Skeletal muscle satellite cell (primary cell): ENCODE measurements around the gene NDUFB4. TPM values are rescaled to one million over a fixed set of nuclear protein-coding genes. Genes with fewer than 3 reads are reported as not detected.
A peak's percentile ranks its signal among the peaks of the same experiment; 100 is the strongest.

Experiments
- H3K27me3 ChIP-seq: 2 replicates; pipeline ENCODE4 v1.7.0; 2013; ENCODE audit warnings: low read length; ENCODE audit not compliant: control insufficient read depth, insufficient read depth
- H3K36me3 ChIP-seq: 2 replicates; pipeline ENCODE4 v1.7.0; 2013; ENCODE audit warnings: mild to moderate bottlenecking, control low read depth, low read length; ENCODE audit not compliant: insufficient read depth
- H3K4me1 ChIP-seq: 2 replicates; pipeline ENCODE4 v1.7.0; 2013; ENCODE audit warnings: low read length; ENCODE audit not compliant: control insufficient read depth, insufficient read depth
- H3K4me2 ChIP-seq: 2 replicates; pipeline ENCODE4 v1.7.0; 2013; ENCODE audit warnings: mild to moderate bottlenecking, low read length
- H3K4me3 ChIP-seq: 2 replicates; pipeline ENCODE4 v1.7.0; 2013; ENCODE audit warnings: low read length
- H3K9ac ChIP-seq: 2 replicates; pipeline ENCODE4 v1.7.0; 2013; ENCODE audit warnings: mild to moderate bottlenecking, low read depth, low read length, moderate library complexity
- H3K9me3 ChIP-seq: replicated peaks from 2 replicates; pipeline ENCODE4 v1.7.0; 2013; ENCODE audit warnings: mild to moderate bottlenecking, control low read depth, low read length
- total RNA-seq: library from RNA; depleted of rRNA; stranded (reverse); fragments of >200 nt; gene quantifications from 2 replicates; pipeline ENCODE4 v1.2.3, GENCODE V29; 2012; rRNA removed

NDUFB4 gene
- 35.2 and 43.9 TPM in 2 replicates for total RNA-seq

DNA sequence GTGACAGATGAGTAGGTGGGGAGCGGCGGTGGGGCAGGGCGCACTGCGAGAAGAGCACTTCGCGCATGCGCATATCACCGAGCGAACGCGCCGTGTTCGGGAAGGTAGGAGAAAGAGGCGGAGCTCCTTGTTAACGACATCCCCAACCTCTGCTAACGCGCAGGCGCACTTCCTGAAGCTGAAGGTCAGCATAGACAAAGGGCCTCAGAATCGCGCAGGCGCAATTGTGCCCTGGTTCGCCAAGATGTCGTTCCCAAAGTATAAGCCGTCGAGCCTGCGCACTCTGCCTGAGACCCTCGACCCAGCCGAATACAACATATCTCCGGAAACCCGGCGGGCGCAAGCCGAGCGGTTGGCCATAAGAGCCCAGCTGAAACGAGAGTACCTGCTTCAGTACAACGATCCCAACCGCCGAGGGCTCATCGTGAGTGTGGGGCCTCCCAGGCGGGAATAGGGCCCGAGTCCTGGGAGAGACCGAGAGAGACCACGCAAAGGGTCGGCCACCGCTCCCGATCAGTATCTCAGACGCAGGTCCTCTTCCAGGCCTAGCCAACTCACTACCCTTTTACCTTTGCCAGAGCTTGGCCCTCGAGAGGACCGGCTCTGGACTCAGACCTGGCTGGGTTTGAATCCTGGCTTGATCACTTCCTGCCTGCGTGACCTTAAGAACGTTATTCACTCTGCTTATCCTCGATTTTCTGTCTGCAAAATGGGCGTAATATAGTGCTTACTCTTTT lies at the start of gene NDUFB4:
Gene NDUFB4 (plus strand): TSS at position 221 of the 737 bp plus-strand sequence. CDS start 24 bp downstream, at position 245.
- no peaks in the 10 kb centered on the region for H3K9me3 ChIP-seq
- H3K27me3 ChIP-seq, result no peaks in the 10 kb centered on the region
- H3K4me3 ChIP-seq, result peak within 1 kb of the TSS; percentile 81
- peaks cover 28% of the 10 kb centered on the region for H3K36me3 ChIP-seq
- H3K4me2 ChIP-seq, result peak within 1 kb of the TSS; percentile 92
- peak within 1 kb of the TSS; percentile 93 for H3K9ac ChIP-seq
- peaks cover 12% of the 10 kb centered on the region for H3K4me1 ChIP-seq

DNA sequence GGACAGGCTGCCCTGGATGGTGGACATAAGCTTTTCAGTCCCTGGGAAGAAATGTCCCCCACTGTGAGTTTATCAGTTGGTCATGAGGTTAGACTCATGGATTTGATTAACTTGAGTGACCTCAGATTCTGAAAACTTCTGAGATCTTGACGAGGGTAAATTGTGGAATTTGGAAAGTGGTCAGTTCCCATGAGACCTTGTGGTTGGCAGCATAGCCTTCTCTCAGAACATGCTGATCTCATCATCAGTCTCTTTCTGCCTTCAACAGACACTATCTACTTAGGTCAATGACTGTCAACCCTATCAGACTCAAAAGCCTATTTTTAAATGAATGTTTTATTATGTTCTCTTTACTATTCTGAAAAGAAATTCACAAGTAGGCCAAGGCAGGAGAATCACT lies 45.6 kb upstream of the NDUFB4 start:
- Histone ChIP-seq H3K36me3 (no peaks in the 10 kb centered on the region), H3K4me2 (no peak overlapping the region), H3K9me3 (no peaks in the 10 kb centered on the region), H3K9ac (no peak overlapping the region), H3K4me3 (no peak overlapping the region), H3K27me3 (peaks cover 2% of the 10 kb centered on the region), H3K4me1 (no peaks in the 10 kb centered on the region)

DNA sequence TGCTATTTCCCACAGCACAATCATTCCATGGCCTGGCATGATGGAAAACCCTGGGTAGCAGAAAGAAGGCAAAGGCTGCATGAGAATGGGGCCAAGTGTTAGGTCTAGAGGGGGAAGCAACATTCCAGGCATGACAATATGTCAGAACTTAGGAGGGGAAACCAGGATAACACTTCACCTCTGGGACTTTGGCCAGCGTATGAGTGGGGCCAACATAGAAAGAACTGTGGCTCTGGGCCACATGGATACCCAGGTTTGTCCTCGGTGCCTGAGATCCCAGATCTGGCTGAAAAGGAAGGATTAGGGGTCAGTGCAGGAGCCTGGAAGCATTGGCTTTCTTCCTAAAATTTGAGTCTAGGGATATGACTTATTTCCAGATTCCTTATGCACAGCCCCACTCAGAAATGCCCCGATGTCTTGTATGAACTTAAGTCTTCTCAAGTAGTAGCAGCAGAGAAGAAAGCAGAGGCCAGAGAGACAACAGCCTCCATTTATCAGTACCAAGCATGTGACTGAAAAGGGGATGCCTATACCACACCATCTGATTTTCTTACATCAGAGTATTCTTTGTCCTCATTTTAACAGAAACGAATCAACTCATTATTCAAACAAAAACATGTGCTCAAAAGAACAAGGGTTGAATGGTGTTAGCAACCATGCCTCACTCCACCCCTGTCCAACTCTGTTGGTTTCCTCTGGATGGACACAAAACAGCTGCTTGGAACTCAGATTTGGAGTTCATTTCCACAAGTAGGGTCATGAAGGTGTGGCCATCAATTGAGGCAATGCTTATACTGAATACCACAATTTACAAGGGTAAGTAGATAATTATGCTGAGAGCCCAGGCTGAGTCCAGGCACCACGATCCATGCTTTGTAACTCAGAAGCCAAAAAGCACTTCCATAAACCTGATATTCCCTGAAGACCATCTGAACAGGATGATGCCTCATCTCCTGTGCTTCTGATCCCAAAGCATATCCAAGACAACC lies 43.7 kb upstream of the NDUFB4 start:
- no peak overlapping the region for H3K9ac ChIP-seq
- no peak overlapping the region for H3K4me3 ChIP-seq
- no peak overlapping the region for H3K4me2 ChIP-seq
- H3K4me1 ChIP-seq, result no peaks in the 10 kb centered on the region
- H3K9me3 ChIP-seq, result no peaks in the 10 kb centered on the region
- H3K36me3 ChIP-seq, result no peaks in the 10 kb centered on the region
- peaks cover 2% of the 10 kb centered on the region for H3K27me3 ChIP-seq

DNA sequence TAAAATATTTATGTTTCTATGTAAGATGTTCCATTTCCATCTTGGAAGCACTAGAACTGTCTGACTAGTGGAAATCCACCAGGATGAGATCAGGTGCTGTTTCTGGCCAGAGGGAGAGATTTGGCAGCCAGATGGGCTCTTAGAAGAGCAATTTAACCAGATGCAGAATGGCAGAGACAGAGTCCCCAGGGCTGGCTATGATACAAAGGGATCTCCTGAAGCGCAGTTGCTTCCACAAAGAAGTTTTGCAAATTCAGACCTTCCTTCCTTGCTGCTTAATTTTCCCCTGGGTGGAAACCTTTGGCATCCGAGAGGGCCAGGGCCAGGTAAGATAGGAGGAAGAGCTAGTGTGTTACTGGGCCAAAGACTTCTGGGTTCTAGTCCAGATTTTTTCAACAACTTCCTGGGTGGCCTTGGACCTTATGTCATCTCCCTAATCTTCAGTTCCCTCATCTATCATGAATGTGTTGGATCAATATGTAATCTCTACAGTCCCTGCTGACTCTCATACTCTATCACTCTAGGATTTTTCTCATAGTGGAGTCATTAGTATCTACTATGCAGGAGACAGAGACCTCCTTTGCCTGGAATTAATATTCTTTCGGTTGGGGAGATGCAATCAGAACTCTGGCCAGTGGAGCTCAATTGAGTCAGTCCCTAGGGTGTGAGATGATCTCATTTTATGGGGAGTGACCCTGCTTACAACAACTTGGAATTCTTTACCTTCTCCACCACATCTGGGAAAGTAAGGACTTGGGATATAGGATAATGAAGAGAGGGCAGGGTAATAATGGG lies 41.1 kb upstream of the NDUFB4 start:
- Histone ChIP-seq H3K4me1 (peaks cover 9% of the 10 kb centered on the region), H3K27me3 (peaks cover 2% of the 10 kb centered on the region), H3K9ac (no peak overlapping the region), H3K9me3 (no peaks in the 10 kb centered on the region), H3K36me3 (no peaks in the 10 kb centered on the region), H3K4me2 (no peak overlapping the region), H3K4me3 (no peak overlapping the region)

DNA sequence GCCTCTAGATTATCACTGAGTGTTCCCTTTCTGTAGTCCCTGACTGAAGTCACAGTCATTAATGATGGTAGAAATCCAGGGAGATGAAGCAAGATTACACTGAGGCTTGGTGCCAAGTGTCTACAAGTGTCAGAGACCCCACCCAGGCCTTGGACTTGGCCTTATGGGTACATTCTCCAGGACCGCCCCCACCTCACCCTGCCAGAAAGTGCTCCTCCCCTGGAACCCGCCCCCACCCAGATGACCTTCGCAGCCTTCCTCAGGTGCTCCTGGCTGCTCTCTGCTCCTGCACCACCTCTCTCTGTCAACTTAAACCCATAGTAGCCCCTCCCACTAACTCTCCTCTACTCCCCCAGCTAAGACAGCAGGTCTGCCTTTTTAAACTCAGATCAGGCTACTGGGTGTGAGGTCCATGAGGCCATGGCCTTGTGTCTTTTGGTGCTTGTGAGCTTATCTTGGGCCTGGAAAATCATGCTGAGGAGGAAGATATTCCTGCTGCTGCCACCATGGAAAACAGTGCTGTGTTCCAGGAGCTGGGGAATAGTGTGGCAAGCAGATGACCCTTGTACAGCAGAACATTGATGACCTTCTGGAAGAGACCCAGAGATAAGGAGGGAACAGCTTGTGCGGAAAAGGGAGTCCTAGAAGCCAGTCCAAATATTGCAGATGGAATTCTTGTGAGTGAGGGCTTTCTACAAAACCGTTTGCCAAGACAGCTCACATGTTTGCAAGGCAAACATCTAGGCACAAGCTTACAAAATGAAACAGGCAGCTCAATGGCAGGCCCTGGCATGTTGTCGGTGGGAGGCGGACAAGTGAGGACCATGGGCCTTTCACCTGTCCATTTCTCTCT lies 40.3 kb upstream of the NDUFB4 start:
- Histone ChIP-seq H3K36me3 (no peaks in the 10 kb centered on the region), H3K9me3 (no peaks in the 10 kb centered on the region), H3K4me1 (peaks cover 18% of the 10 kb centered on the region), H3K27me3 (peaks cover 2% of the 10 kb centered on the region), H3K4me3 (no peak overlapping the region), H3K4me2 (no peak overlapping the region), H3K9ac (no peak overlapping the region)

GRCh38 chr3:120557115-120557514 lies 39.0 kb upstream of the NDUFB4 start:
- Histone ChIP-seq H3K27me3 (peaks cover 2% of the 10 kb centered on the region), H3K36me3 (no peaks in the 10 kb centered on the region), H3K9ac (no peak overlapping the region), H3K4me2 (no peak overlapping the region), H3K4me3 (no peak overlapping the region), H3K9me3 (no peaks in the 10 kb centered on the region), H3K4me1 (peaks cover 26% of the 10 kb centered on the region)

- Histone ChIP-seq H3K27me3 (no peaks in the 10 kb centered on the region), H3K36me3 (no peaks in the 10 kb centered on the region), H3K4me1 (peaks cover 26% of the 10 kb centered on the region), H3K9ac (peak overlapping the region; percentile 81), H3K4me3 (peak overlapping the region; percentile 80), H3K4me2 (peak overlapping the region; percentile 87), H3K9me3 (no peaks in the 10 kb centered on the region)
Measured at GRCh38 chr3:120558771-120559241, 37.3 kb upstream of the NDUFB4 start.

- Histone ChIP-seq H3K4me1 (peaks cover 26% of the 10 kb centered on the region), H3K36me3 (no peaks in the 10 kb centered on the region), H3K4me3 (peak overlapping the region; percentile 80), H3K9me3 (no peaks in the 10 kb centered on the region), H3K27me3 (no peaks in the 10 kb centered on the region), H3K9ac (peak overlapping the region; percentile 81), H3K4me2 (peak overlapping the region; percentile 87)
Measured at GRCh38 chr3:120559242-120560061, 36.7 kb upstream of the NDUFB4 start.

GRCh38 chr3:120560304-120561250 lies 35.6 kb upstream of the NDUFB4 start:
- peaks cover 26% of the 10 kb centered on the region for H3K4me1 ChIP-seq

More at GRCh38 chr3:120560304-120561250, 35.6 kb upstream of the NDUFB4 start:
- H3K36me3 ChIP-seq, result no peaks in the 10 kb centered on the region
- no peaks in the 10 kb centered on the region for H3K9me3 ChIP-seq
- no peak overlapping the region for H3K4me3 ChIP-seq
- peak overlapping the region; percentile 49 for H3K4me2 ChIP-seq
- H3K9ac ChIP-seq, result no peak overlapping the region
- no peaks in the 10 kb centered on the region for H3K27me3 ChIP-seq
